SK-N-SH treated with all-trans-retinoic acid at 6 μM for 48 hours (cell line): ENCODE measurements around the gene GRK5.

ENCODE experiments used
- ATAC-seq: fragments of 200-7000 bp; cut with Tn5 transposase; 3 replicates; pipeline ENCODE4 v1.9.1; 2020; ENCODE audit warnings: mild to moderate bottlenecking, moderate library complexity
- ARNTL ChIP-seq: fragments of 450-650 bp; formaldehyde crosslinking; IDR thresholded peaks from 2 replicates; pipeline ENCODE4 v1.5.0; 2020; ENCODE audit warnings: low read depth, mild to moderate bottlenecking, moderate library complexity, borderline replicate concordance
- BACH2 ChIP-seq: fragments of 250-450 bp; sonication (Bioruptor Pico); IDR thresholded peaks from 2 replicates; pipeline ENCODE4 v1.9.0; 2021; ENCODE audit warnings: mild to moderate bottlenecking, borderline replicate concordance
- CSDC2 ChIP-seq: fragments of 250-450 bp; sonication (Bioruptor Pico); IDR thresholded peaks from 2 replicates; pipeline ENCODE4 v1.5.0; 2020; ENCODE audit warnings: mild to moderate bottlenecking, moderate library complexity
- ESRRG ChIP-seq: fragments of 250-450 bp; sonication (Bioruptor Pico); IDR thresholded peaks from 2 replicates; pipeline ENCODE4 v1.6.1; 2021; ENCODE audit warnings: mild to moderate bottlenecking
- GLIS3 ChIP-seq: fragments of 250-450 bp; sonication (Bioruptor Pico); IDR thresholded peaks from 2 replicates; pipeline ENCODE4 v1.5.0; 2020; ENCODE audit warnings: mild to moderate bottlenecking, moderate library complexity
- ISL1 ChIP-seq: fragments of 250-450 bp; sonication (Bioruptor Pico); IDR thresholded peaks from 2 replicates; pipeline ENCODE4 v2.1.2; 2022; ENCODE audit warnings: mild to moderate bottlenecking, moderate library complexity
- OSR1 ChIP-seq: fragments of 250-450 bp; sonication (Bioruptor Pico); IDR thresholded peaks from 2 replicates; pipeline ENCODE4 v1.8.0; 2022; ENCODE audit warnings: moderate library complexity, mild to moderate bottlenecking, inconsistent platforms
- PPARA ChIP-seq: fragments of 250-450 bp; sonication (Bioruptor Pico); IDR thresholded peaks from 2 replicates; pipeline ENCODE4 v1.5.0; 2020; ENCODE audit warnings: mild to moderate bottlenecking, borderline replicate concordance
- RARB ChIP-seq: fragments of 250-450 bp; sonication (Bioruptor Pico); IDR thresholded peaks from 2 replicates; pipeline ENCODE4 v1.8.0; 2021; ENCODE audit warnings: mild to moderate bottlenecking, moderate library complexity
- SNAI2 ChIP-seq: fragments of 250-450 bp; sonication (Bioruptor Pico); IDR thresholded peaks from 2 replicates; pipeline ENCODE4 v1.5.0; 2020; ENCODE audit warnings: mild to moderate bottlenecking, moderate library complexity
- TCF4 ChIP-seq: fragments of 250-450 bp; sonication (Bioruptor Pico); IDR thresholded peaks from 2 replicates; pipeline ENCODE4 v1.8.0; 2021; ENCODE audit warnings: mild to moderate bottlenecking, moderate library complexity, borderline replicate concordance
- TOX ChIP-seq: fragments of 250-450 bp; sonication (Bioruptor Pico); IDR thresholded peaks from 2 replicates; pipeline ENCODE4 v1.8.0; 2021; ENCODE audit warnings: mild to moderate bottlenecking, moderate library complexity, borderline replicate concordance
- ZC3H10 ChIP-seq: fragments of 250-450 bp; sonication (Bioruptor Pico); IDR thresholded peaks from 2 replicates; pipeline ENCODE4 v1.5.1; 2021; ENCODE audit warnings: mild to moderate bottlenecking, moderate library complexity
- ZFP3 ChIP-seq: fragments of 250-450 bp; sonication (Bioruptor Pico); IDR thresholded peaks from 2 replicates; pipeline ENCODE4 v1.5.0; 2020; ENCODE audit warnings: mild to moderate bottlenecking, moderate library complexity
- ZFP30 ChIP-seq: fragments of 450-650 bp; formaldehyde crosslinking; IDR thresholded peaks from 2 replicates; pipeline ENCODE4 v1.5.0; 2022; ENCODE audit warnings: mild to moderate bottlenecking, moderate library complexity
- ZNF565 ChIP-seq: fragments of 450-650 bp; formaldehyde crosslinking; conservative IDR thresholded peaks from 2 replicates; pipeline ENCODE4 v1.5.0; 2020; ENCODE audit warnings: low read depth, mild to moderate bottlenecking, moderate library complexity
- ZNF70 ChIP-seq: fragments of 450-650 bp; formaldehyde crosslinking; IDR thresholded peaks from 2 replicates; pipeline ENCODE4 v1.5.0; 2020; ENCODE audit warnings: mild to moderate bottlenecking, moderate library complexity
- ZNF8 ChIP-seq: fragments of 450-650 bp; formaldehyde crosslinking; IDR thresholded peaks from 2 replicates; pipeline ENCODE4 v1.5.0; 2020; ENCODE audit warnings: mild to moderate bottlenecking, moderate library complexity
- TF ChIP-seq, protein P1 (sequence below): fragments of 250-450 bp; sonication (Bioruptor Pico); IDR thresholded peaks from 2 replicates; pipeline ENCODE4 v1.5.1; 2021; ENCODE audit warnings: mild to moderate bottlenecking, moderate library complexity
- TF ChIP-seq, protein P2 (sequence below): fragments of 250-450 bp; sonication (Bioruptor Pico); IDR thresholded peaks from 2 replicates; pipeline ENCODE4 v1.5.1; 2020; ENCODE audit warnings: low read depth, mild to moderate bottlenecking, moderate library complexity
- TF ChIP-seq, protein P3 (sequence below): fragments of 250-450 bp; sonication (Bioruptor Pico); IDR thresholded peaks from 2 replicates; pipeline ENCODE4 v1.8.0; 2021; ENCODE audit warnings: low read depth, mild to moderate bottlenecking, moderate library complexity, borderline replicate concordance

Gene GRK5

DNA sequence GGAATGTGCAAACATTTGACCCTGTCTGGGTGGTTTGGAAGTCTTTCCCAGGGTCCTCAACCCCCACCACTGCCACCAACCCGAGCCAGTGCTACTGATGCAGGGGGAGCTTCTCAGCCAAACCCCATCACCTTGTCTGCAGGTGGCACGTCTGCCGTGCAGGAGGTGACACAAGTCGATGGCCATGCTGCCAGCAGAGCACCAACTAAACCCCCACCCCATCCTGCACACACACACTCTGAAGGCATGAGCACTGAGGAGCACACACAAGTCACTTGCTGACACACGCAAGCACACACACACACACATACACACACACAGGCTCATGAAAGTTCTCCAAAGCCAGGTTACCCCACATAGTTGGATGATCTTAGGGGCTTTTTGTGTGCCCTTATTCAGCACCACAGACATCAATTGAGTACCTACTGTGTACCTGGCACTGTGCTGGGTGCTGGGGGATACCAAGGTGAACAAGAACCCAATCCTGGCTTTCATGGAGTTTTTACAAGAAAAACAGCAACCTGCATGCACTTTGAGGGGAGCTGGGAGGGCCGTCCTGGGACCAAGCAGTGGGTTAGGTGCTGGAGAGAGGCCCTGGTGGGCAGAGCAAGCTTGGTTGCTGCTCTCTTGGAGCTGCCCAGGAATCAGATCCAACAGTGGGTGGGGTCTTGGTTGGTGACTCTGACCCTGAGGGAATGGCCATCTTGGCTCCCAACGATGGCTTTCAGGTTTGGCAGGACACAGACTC is 216.3 kb downstream of the GRK5 start:
- no peak for TF ChIP-seq RARB (CRISPR knock-in tag)
- TF ChIP-seq TOX (CRISPR knock-in tag): no peak
- TF ChIP-seq, protein P1, sequence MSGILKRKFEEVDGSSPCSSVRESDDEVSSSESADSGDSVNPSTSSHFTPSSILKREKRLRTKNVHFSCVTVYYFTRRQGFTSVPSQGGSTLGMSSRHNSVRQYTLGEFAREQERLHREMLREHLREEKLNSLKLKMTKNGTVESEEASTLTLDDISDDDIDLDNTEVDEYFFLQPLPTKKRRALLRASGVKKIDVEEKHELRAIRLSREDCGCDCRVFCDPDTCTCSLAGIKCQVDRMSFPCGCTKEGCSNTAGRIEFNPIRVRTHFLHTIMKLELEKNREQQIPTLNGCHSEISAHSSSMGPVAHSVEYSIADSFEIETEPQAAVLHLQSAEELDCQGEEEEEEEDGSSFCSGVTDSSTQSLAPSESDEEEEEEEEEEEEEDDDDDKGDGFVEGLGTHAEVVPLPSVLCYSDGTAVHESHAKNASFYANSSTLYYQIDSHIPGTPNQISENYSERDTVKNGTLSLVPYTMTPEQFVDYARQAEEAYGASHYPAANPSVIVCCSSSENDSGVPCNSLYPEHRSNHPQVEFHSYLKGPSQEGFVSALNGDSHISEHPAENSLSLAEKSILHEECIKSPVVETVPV: no peak
- TF ChIP-seq ZFP3: no peak
- TF ChIP-seq, protein P2, sequence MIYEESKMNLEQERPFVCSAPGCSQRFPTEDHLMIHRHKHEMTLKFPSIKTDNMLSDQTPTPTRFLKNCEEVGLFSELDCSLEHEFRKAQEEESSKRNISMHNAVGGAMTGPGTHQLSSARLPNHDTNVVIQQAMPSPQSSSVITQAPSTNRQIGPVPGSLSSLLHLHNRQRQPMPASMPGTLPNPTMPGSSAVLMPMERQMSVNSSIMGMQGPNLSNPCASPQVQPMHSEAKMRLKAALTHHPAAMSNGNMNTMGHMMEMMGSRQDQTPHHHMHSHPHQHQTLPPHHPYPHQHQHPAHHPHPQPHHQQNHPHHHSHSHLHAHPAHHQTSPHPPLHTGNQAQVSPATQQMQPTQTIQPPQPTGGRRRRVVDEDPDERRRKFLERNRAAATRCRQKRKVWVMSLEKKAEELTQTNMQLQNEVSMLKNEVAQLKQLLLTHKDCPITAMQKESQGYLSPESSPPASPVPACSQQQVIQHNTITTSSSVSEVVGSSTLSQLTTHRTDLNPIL (CRISPR knock-in tag): no peak
- no peak for TF ChIP-seq ZNF70 (CRISPR knock-in tag)
- no peak for TF ChIP-seq ZNF565 (CRISPR knock-in tag)
- no peak for TF ChIP-seq ZC3H10 (CRISPR knock-in tag)
- TF ChIP-seq CSDC2 (CRISPR knock-in tag): no peak
- no peak for ATAC-seq

DNA sequence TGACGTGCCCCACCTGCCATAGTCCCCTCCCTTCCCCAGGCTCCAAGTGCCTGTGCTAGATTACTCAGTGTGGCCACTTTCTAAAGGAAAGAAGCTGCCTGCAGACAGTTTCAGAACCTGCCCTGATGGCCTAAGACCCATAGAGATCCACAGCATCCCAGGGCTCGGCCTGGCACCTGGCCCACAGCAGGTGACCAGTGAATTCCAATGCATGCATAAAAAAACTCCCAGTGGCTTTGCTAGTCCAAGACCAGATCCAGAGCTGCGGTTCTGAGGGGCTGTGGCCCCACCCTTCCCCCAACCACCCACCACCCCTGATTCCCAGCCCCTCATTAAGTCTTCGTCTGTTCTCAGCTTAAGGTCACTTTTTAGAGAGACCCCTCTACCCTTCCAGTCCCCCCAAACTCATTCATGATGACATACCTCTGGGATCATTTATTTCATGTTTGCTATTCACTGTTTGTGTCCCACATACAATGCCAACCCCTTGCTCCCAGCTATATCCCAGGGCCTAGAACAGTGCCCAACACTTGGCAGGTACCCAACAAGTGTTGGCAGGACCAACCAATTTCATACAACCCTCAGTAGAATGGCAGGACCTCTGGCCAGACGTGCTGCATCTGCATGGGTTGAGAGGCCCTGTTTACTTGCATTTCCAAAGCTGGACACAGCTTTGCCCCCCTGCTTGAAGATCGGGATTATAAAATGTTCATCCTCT is 217.0 kb downstream of the GRK5 start:
- TF ChIP-seq ZNF565 (CRISPR knock-in tag) (no peak), ESRRG (CRISPR knock-in tag) (no peak), GLIS3 (CRISPR knock-in tag) (no peak)
- TF ChIP-seq, all 23 proteins: peak for 0
- ATAC-seq: no peak

DNA sequence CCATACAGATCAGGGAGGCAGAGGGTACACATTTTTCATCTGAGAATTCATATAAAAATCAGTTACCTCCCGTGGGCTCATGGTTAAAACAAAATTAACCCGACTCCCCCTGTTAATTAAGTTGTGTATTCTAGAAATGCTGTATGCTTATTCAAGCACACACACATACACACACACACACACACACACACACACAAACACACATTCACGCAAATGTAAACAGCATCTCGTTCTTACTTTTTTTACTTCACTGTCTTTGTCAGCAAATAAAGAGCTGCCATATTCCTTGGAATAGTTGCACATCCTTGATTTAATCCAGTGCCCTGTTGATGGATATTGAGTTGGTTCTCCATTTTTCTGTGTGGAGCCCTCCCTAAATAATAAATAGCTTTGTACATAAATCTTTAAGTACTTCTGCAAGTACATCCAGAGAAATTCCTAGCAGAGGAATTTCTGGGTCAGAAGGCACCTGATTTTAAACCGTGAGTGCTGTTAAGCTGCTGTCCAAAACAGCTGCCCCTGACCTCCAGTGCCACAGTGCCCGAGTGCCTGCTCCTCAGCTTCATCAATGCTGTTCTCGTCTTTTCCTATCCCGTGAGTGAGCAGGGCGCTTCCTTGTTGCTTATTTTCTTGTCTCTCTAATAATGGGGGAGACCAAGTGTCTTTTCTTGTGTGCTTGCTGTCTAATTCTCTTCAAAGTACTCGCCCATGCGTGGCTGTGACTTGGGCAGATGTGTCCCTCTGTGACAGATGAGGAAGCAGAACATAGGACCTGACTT is 217.9 kb downstream of the GRK5 start:
- ATAC-seq: no peak

More for the DNA sequence above, 217.9 kb downstream of the GRK5 start:
- TF ChIP-seq, protein P1: no peak
- TF ChIP-seq BACH2 (CRISPR knock-in tag) (no peak), ISL1 (CRISPR knock-in tag) (no peak), RARB (CRISPR knock-in tag) (no peak), ZNF565 (CRISPR knock-in tag) (no peak), TOX (CRISPR knock-in tag) (no peak), TCF4 (no peak), ZNF8 (CRISPR knock-in tag) (no peak), OSR1 (CRISPR knock-in tag) (no peak), PPARA (CRISPR knock-in tag) (no peak), ARNTL (CRISPR knock-in tag) (no peak), ZFP30 (CRISPR knock-in tag) (no peak), ZFP3 (no peak), ZNF70 (CRISPR knock-in tag) (no peak), ZC3H10 (CRISPR knock-in tag) (no peak), SNAI2 (no peak), CSDC2 (CRISPR knock-in tag) (no peak)
- TF ChIP-seq, protein P3, sequence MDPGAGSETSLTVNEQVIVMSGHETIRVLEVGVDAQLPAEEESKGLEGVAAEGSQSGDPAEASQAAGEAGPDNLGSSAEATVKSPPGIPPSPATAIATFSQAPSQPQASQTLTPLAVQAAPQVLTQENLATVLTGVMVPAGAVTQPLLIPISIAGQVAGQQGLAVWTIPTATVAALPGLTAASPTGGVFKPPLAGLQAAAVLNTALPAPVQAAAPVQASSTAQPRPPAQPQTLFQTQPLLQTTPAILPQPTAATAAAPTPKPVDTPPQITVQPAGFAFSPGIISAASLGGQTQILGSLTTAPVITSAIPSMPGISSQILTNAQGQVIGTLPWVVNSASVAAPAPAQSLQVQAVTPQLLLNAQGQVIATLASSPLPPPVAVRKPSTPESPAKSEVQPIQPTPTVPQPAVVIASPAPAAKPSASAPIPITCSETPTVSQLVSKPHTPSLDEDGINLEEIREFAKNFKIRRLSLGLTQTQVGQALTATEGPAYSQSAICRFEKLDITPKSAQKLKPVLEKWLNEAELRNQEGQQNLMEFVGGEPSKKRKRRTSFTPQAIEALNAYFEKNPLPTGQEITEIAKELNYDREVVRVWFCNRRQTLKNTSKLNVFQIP (CRISPR knock-in tag): no peak
- TF ChIP-seq, protein P2 (CRISPR knock-in tag): no peak
